ENCODE data around the gene ZNF468.

GRCh38 chr19:52823676-52824075, 33.7 kb downstream of the ZNF468 start:
- TF ChIP-seq POLR2AphosphoS5 (IDR thresholded peaks at IDR 0.05) = no peak
- no peak for TF ChIP-seq CTCF (IDR thresholded peaks at IDR 0.05)
- TF ChIP-seq EP300 (IDR thresholded peaks at IDR 0.05; ENCODE audit: low read depth) = no peak
